Measurements from ENCODE around the gene TDO2.
"Not testable (repeated sequence)": the region's sequence is repeated elsewhere in the genome, so short reads cannot be mapped to it uniquely, and the experiment has no call there.

Gene TDO2

GRCh38 chr4:155903453-155903852, at the start of gene TDO2:
Gene TDO2 (plus strand): TSS chr4:155903696. CDS start chr4:155903759, 63 bp downstream.
- DNase-seq = no peak

GRCh38 chr4:155854582-155855226, 48.8 kb upstream of the TDO2 start:
- no peak for DNase-seq

- DNase-seq = no peak
Observed at GRCh38 chr4:155855897-155856296, 47.6 kb upstream of the TDO2 start.

- DNase-seq = no peak
Observed at GRCh38 chr4:155866177-155866576, 37.3 kb upstream of the TDO2 start, which contains the start of gene ASIC5. Gene ASIC5 (minus strand): TSS chr4:155866277. CDS start chr4:155866226, 51 bp downstream.

GRCh38 chr4:155875878-155876277, 27.6 kb upstream of the TDO2 start:
- DNase-seq = no peak

GRCh38 chr4:155877971-155878370, 25.5 kb upstream of the TDO2 start:
- DNase-seq = no peak

GRCh38 chr4:155878611-155879010, 24.9 kb upstream of the TDO2 start:
- no peak for DNase-seq

GRCh38 chr4:155879767-155880166, 23.7 kb upstream of the TDO2 start:
- no peak for DNase-seq

GRCh38 chr4:155881555-155881954, 21.9 kb upstream of the TDO2 start:
- no peak for DNase-seq

- DNase-seq = no peak
Observed at GRCh38 chr4:155883895-155884294, 19.6 kb upstream of the TDO2 start.

GRCh38 chr4:155885666-155886065, 17.8 kb upstream of the TDO2 start:
- DNase-seq = no peak

- DNase-seq = no peak
Observed at GRCh38 chr4:155887045-155887444, 16.5 kb upstream of the TDO2 start.

- DNase-seq = no peak
Observed at GRCh38 chr4:155887847-155888570, 15.5 kb upstream of the TDO2 start.

GRCh38 chr4:155889031-155889793, 14.3 kb upstream of the TDO2 start:
- DNase-seq = peak; percentile 19

GRCh38 chr4:155889946-155890345, 13.6 kb upstream of the TDO2 start:
- no peak for DNase-seq

GRCh38 chr4:155891058-155891457, 12.4 kb upstream of the TDO2 start:
- DNase-seq = no peak

- DNase-seq = not testable (repeated sequence)
Observed at GRCh38 chr4:155898371-155898770, 5.1 kb upstream of the TDO2 start.

GRCh38 chr4:155899891-155900290, 3.6 kb upstream of the TDO2 start:
- no peak for DNase-seq

- DNase-seq = no peak
Observed at GRCh38 chr4:155900381-155900780, 3.1 kb upstream of the TDO2 start.

- no peak for DNase-seq
Observed at GRCh38 chr4:155901013-155901412, 2.5 kb upstream of the TDO2 start.

GRCh38 chr4:155904331-155904730, 835 bp downstream of the TDO2 start:
- DNase-seq = no peak

- peak; percentile 82 for DNase-seq
Observed at GRCh38 chr4:155906554-155907247, 3.2 kb downstream of the TDO2 start.

- no peak for DNase-seq
Observed at GRCh38 chr4:155907556-155907955, 4.1 kb downstream of the TDO2 start.
